Activated T-cell treated with anti-CD3 and anti-CD28 coated beads, Interleukin-2, amount 50 U/mL, for 72 hours (primary cell): ENCODE results near the gene SLC25A40. TPM values are rescaled to one million over a fixed set of nuclear protein-coding genes. Genes with fewer than 3 reads are reported as not detected.
"Not testable (repeated sequence)": the region's sequence is repeated elsewhere in the genome, so short reads cannot be mapped to it uniquely, and the experiment has no call there.

Experiments
- ATAC-seq, 2 donors: fragments of 150-1000 bp; cut with Tn5 transposase; replicated peaks in 1 of 2; 2 replicates each; pipeline ENCODE4 v1.10.0; 2021; ENCODE audit warnings: moderate library complexity in 2 of 2, mild to moderate bottlenecking in 1 of 2
- DNase-seq, 2 donors: peaks; one replicate each; pipeline ENCODE4 v3.0.0; 2021 to 2022; ENCODE audit warnings: mixed read lengths in 1 of 2
- H3K27ac Mint-ChIP-seq: one replicate; pipeline ENCODE4 v1.8.0; 2022; ENCODE audit warnings: mild to moderate bottlenecking, moderate library complexity, mixed read lengths
- H3K27me3 Mint-ChIP-seq: one replicate; pipeline ENCODE4 v1.8.0; 2022; ENCODE audit warnings: low read depth, mixed read lengths
- H3K36me3 Mint-ChIP-seq, 2 donors: one replicate each; pipeline ENCODE4 v1.8.0; 2022; ENCODE audit warnings: mixed read lengths in 2 of 2, mild to moderate bottlenecking in 1 of 2; ENCODE audit not compliant: insufficient read depth in 2 of 2
- H3K4me1 Mint-ChIP-seq: one replicate; pipeline ENCODE4 v1.8.0; 2022; ENCODE audit warnings: low read depth, mixed read lengths
- H3K4me3 Mint-ChIP-seq, 2 donors: one replicate each; pipeline ENCODE4 v1.8.0; 2022; ENCODE audit warnings: mild to moderate bottlenecking in 2 of 2, mixed read lengths in 2 of 2, moderate library complexity in 2 of 2
- H3K9me3 Mint-ChIP-seq, 2 donors: one replicate each; pipeline ENCODE4 v1.8.0; 2022; ENCODE audit warnings: mixed read lengths in 2 of 2
- total RNA-seq, 2 donors: library from RNA; stranded (reverse); gene quantifications; one replicate each; pipeline ENCODE4 v1.2.3, GENCODE V29; 2022

The SLC25A40 gene
- total RNA-seq, 2 donors from 2014 or later, result 50.3 to 53.1 TPM

- H3K4me1 Mint-ChIP-seq, result peaks cover 34% of the 10 kb centered on the region
- H3K27me3 Mint-ChIP-seq, result no peaks in the 10 kb centered on the region
- no peak for DNase-seq
- no peak overlapping the region for H3K27ac Mint-ChIP-seq
- no peak for ATAC-seq
- H3K4me3 Mint-ChIP-seq, result no peak overlapping the region
- no peaks in the 10 kb centered on the region for H3K9me3 Mint-ChIP-seq
- peaks cover 9 to 39% of the 10 kb centered on the region in 2 donors for H3K36me3 Mint-ChIP-seq
Measured at GRCh38 chr7:87882151-87882937, 6.2 kb upstream of the SLC25A40 start.

DNA sequence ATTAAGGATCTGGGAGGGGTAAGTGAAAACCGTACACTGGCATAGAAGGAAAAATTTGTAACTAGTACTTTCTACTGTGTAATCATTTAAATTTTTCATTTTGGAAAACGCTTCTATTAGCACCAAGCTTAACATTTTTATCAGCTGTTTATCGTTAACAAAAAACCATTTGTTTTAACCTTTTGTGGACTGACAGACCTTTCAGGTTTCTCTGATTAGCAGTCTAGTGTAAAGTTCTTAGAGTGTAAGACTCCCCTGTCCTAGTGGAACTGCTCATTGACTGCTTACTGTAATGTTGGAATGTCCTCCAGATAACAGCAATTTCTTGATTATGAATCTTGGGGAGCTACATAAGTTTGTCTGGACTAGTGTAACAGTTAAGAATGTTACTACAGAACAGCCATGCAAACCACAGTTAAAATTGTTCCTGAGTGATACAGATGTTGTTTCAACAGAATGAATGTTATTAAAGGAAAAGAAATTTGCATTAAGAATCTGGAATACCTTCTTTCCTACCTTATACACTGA, 2.1 kb upstream of the SLC25A40 start:
- Mint-ChIP-seq H3K36me3 (peaks cover 16 to 31% of the 10 kb centered on the region in 2 donors), H3K4me1 (peaks cover 56% of the 10 kb centered on the region), H3K27me3 (no peaks in the 10 kb centered on the region), H3K9me3 (no peaks in the 10 kb centered on the region), H3K27ac (peak overlapping the region; percentile 46), H3K4me3 (peak overlapping the region; percentile 92 to 95)
- no peak for ATAC-seq
- DNase-seq, result no peak

GRCh38 chr7:87877366-87878040, 1.3 kb upstream of the SLC25A40 start:
- Mint-ChIP-seq H3K9me3 (peaks cover 2 to 3% of the 10 kb centered on the region in 2 donors), H3K27ac (peak overlapping the region; percentile 99), H3K27me3 (no peaks in the 10 kb centered on the region), H3K4me1 (peaks cover 64% of the 10 kb centered on the region), H3K4me3 (peak overlapping the region; percentile 92 to 95), H3K36me3 (peaks cover 18 to 32% of the 10 kb centered on the region in 2 donors)
- ATAC-seq (no peak), DNase-seq (no peak)

DNA sequence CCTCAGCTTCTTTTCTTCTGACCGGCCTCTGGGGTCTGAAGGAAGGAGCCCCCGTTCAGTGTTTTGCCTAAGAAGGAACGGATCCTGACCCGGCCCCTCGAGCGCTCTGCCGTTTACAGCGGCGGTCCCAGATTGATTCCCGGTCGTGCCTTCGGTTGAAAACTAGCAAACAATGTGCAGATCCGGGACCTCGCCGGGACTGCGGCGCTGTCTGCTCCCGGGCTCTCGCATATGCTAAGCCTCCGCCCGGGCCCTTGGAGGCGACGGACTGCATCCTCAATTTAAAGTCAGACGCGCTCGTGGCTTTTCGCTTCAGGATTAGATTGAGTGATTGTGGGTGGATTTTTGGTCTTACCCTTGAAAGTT, 692 bp upstream of the SLC25A40 start:
- ATAC-seq, result peak in 1 of 2 donors; percentile 26
- H3K9me3 Mint-ChIP-seq, result peaks cover 6 to 7% of the 10 kb centered on the region in 2 donors
- no peaks in the 10 kb centered on the region for H3K27me3 Mint-ChIP-seq
- H3K4me1 Mint-ChIP-seq, result peaks cover 62% of the 10 kb centered on the region
- peak; percentile 54 to 56 for DNase-seq
- peak overlapping the region; percentile 92 to 95 for H3K4me3 Mint-ChIP-seq
- H3K36me3 Mint-ChIP-seq, result peaks cover 20 to 34% of the 10 kb centered on the region in 2 donors
- H3K27ac Mint-ChIP-seq, result peak overlapping the region; percentile 99

DNA sequence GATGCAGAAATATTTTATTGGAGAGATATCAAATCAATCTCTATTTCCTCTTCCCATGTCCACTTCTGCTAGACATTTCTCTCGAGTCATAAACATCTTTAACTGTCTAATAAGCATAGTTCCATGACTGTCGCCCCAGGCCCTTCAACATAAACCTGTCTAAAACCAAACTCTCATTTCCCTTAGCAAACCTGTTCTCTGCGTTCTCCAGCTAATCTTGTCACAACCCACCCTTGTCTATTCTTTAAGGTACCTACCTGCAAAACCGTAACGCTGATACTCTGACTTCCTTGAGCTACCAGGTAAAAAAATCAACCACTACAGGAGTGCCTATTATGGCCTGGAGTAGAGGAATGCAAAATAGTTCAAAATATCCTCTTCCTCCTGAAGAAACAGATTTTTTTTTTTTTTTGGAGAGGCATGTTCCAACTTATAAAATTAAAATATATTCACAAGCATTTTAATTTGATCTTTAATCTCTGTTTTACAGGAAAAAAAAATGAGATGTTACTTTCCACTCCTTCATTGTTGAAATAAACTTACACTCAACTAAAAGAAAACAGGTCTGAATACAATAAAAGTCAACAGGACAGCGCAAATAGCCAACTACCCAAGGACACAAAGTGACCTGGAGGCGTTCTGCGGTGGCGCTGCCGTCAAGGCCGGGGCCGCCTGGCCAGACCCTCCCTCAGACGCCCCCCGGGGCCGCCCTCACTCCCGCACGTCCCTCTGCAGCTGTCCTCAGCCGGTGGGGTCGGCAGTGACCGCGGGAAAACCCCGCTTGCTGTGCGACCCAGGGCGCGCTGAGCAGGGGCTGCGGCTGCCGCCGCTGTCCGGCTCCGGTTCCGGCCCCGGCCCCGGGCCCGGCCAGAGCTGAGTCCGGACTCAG, 765 bp downstream of the SLC25A40 start:
- DNase-seq (peak; percentile 5 to 28), ATAC-seq (peak; percentile 14 to 19)

DNA sequence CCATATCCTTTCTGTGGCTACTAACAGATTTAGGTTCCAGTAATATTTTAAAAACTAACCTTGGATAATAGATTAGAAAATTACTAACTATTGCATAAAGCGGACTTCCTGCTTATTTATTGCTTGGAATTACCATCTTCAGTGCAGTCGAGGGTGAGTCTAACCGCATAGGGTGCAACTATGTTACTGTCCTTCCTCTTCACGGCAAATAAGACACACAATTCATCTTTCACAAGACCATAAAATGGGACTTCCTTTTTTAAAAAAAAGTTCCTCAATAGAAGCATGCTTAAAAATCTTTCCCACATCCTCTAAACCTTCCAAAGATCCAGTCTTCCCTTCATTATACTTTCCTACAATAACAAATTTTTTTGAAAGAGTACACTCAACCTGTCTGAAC, 2.1 kb downstream of the SLC25A40 start:
- peaks cover 6 to 7% of the 10 kb centered on the region in 2 donors for H3K9me3 Mint-ChIP-seq
- H3K4me3 Mint-ChIP-seq, result peak overlapping the region; percentile 92 to 95
- H3K27ac Mint-ChIP-seq, result peak overlapping the region; percentile 58
- DNase-seq (no peak), ATAC-seq (no peak)
- H3K36me3 Mint-ChIP-seq, result peaks cover 23 to 36% of the 10 kb centered on the region in 2 donors
- H3K27me3 Mint-ChIP-seq, result no peaks in the 10 kb centered on the region
- H3K4me1 Mint-ChIP-seq, result peaks cover 43% of the 10 kb centered on the region

More for the DNA sequence above, 765 bp downstream of the SLC25A40 start:
- Mint-ChIP-seq H3K4me3 (peak overlapping the region; percentile 92 to 95), H3K4me1 (peaks cover 57% of the 10 kb centered on the region), H3K9me3 (peaks cover 6 to 7% of the 10 kb centered on the region in 2 donors), H3K27me3 (no peaks in the 10 kb centered on the region), H3K27ac (peak overlapping the region; percentile 51), H3K36me3 (peaks cover 23 to 28% of the 10 kb centered on the region in 2 donors)

DNA sequence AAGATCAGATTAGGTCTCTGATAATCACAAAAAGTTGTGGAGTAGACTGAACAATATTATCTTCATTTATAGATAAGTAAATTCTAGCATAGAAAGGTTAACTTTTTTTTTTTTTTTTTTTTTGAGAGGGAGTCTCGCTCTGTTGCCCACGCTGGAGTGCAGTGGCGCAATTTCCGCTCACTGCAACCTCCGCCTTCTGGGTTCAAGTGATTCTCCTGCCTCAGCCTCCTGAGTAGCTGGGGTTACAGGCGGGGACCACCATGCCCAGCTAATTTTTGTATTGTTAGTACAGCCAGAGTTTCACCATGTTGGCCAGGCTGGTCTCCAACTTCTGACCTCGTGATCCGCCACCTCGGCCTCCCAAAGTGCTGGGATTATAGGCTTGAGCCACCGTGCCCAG, 2.8 kb downstream of the SLC25A40 start:
- not testable (repeated sequence) for DNase-seq, H3K27ac Mint-ChIP-seq, H3K9me3 Mint-ChIP-seq, H3K27me3 Mint-ChIP-seq, ATAC-seq
- peaks cover 37% of the 10 kb centered on the region for H3K4me1 Mint-ChIP-seq
- peak overlapping the region in 1 of 2 donors; percentile 92 for H3K4me3 Mint-ChIP-seq
- H3K36me3 Mint-ChIP-seq, result peaks cover 24 to 33% of the 10 kb centered on the region in 2 donors

GRCh38 chr7:87872346-87872745, 3.8 kb downstream of the SLC25A40 start:
- peaks cover 28 to 36% of the 10 kb centered on the region in 2 donors for H3K36me3 Mint-ChIP-seq
- no peak overlapping the region for H3K27ac Mint-ChIP-seq
- no peak for ATAC-seq
- DNase-seq, result no peak
- no peaks in the 10 kb centered on the region for H3K27me3 Mint-ChIP-seq
- H3K4me1 Mint-ChIP-seq, result peaks cover 34% of the 10 kb centered on the region
- H3K4me3 Mint-ChIP-seq, result peak overlapping the region in 1 of 2 donors; percentile 16
- H3K9me3 Mint-ChIP-seq, result peaks cover 6 to 7% of the 10 kb centered on the region in 2 donors

GRCh38 chr7:87870471-87870870, 5.7 kb downstream of the SLC25A40 start:
- Mint-ChIP-seq H3K4me3 (no peak overlapping the region), H3K27ac (no peak overlapping the region), H3K36me3 (peaks cover 36 to 54% of the 10 kb centered on the region in 2 donors), H3K9me3 (peaks cover 12 to 13% of the 10 kb centered on the region in 2 donors), H3K4me1 (peaks cover 41% of the 10 kb centered on the region), H3K27me3 (no peaks in the 10 kb centered on the region)
- DNase-seq (no peak), ATAC-seq (no peak)

GRCh38 chr7:87866533-87866932, 9.6 kb downstream of the SLC25A40 start:
- H3K4me3 Mint-ChIP-seq, H3K9me3 Mint-ChIP-seq, ATAC-seq, DNase-seq, H3K27ac Mint-ChIP-seq, H3K27me3 Mint-ChIP-seq: not testable (repeated sequence)
- H3K4me1 Mint-ChIP-seq, result peaks cover 27% of the 10 kb centered on the region
- peaks cover 28 to 54% of the 10 kb centered on the region in 2 donors for H3K36me3 Mint-ChIP-seq

- ATAC-seq, result no peak
- Mint-ChIP-seq H3K4me1 (peaks cover 27% of the 10 kb centered on the region), H3K27me3 (no peaks in the 10 kb centered on the region), H3K4me3 (no peak overlapping the region), H3K36me3 (peaks cover 26 to 54% of the 10 kb centered on the region in 2 donors), H3K9me3 (peaks cover 6 to 7% of the 10 kb centered on the region in 2 donors), H3K27ac (no peak overlapping the region)
- DNase-seq, result no peak
Measured at GRCh38 chr7:87866089-87866488, 10.1 kb downstream of the SLC25A40 start.

DNA sequence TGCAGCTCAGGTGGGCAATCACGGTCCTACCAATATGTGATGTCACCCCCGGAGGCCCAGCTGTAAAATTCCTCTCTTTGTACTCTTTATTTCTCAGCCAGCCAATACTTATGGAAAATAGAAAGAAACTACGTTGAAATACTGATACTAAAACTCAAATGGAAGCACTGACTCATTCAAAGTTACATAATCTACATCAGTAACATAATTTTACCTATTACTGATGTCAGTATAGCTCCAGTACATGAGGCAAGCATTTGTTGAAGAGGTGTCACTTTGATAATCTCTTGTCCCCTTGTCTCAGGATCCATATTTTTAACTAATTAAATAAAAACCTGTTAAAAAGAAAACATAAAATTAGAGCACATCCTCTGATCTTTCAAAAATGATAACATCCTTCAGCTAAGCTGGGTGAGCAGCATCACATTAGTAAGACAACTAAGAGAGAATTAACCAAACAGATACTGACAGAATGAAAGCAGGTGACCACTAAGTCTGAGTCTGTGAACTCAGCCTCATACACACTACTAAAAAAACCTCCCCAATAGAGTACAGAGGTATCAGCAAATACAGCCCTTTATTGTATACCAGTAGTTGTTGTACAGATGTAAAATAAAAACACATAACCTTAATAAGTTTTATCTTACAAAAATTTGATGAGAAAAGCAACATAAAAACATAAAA, 17.6 kb downstream of the SLC25A40 start:
- Mint-ChIP-seq H3K4me1 (peaks cover 14% of the 10 kb centered on the region), H3K27me3 (no peaks in the 10 kb centered on the region), H3K9me3 (no peaks in the 10 kb centered on the region), H3K4me3 (no peak overlapping the region), H3K36me3 (peaks cover 5 to 14% of the 10 kb centered on the region in 2 donors), H3K27ac (peak overlapping the region; percentile 92)
- ATAC-seq, result no peak
- no peak for DNase-seq
